HL-60 (cell line): ENCODE measurements around the gene S1PR5.

Source experiments
- DNase-seq, 2 experiments: peaks; one replicate each; pipeline ENCODE4 v3.0.0-alpha.2; 2010 to 2020; ENCODE audit warnings: low read depth in 1 of 2, low spot score in 1 of 2
- H3K27ac ChIP-seq: fragments of 250-450 bp; sonication (Bioruptor Pico); replicated peaks from 2 replicates; pipeline ENCODE4 v1.5.1; 2020; ENCODE audit warnings: mild to moderate bottlenecking, moderate library complexity
- H3K27me3 ChIP-seq: fragments of 250-450 bp; sonication (Bioruptor Pico); 2 replicates; pipeline ENCODE4 v1.5.1; 2021; ENCODE audit warnings: mild to moderate bottlenecking, moderate library complexity; ENCODE audit not compliant: insufficient read depth, poor library complexity, severe bottlenecking
- H3K4me3 ChIP-seq: replicated peaks from 2 replicates; pipeline ENCODE4 v1.5.1; 2011; ENCODE audit warnings: mild to moderate bottlenecking, control low read depth, low read length; ENCODE audit not compliant: insufficient read depth
- CTCF ChIP-seq: IDR thresholded peaks from one replicate; pipeline ENCODE4 v1.5.1; 2011; ENCODE audit warnings: low read length, control low read depth, inconsistent platforms; ENCODE audit not compliant: insufficient read depth
- GABPA ChIP-seq: IDR thresholded peaks from 2 replicates; pipeline ENCODE4 v1.6.1; 2012; ENCODE audit warnings: low read depth
- POLR2AphosphoS5 ChIP-seq: IDR thresholded peaks from 2 replicates; pipeline ENCODE4 v1.6.1; 2012; ENCODE audit warnings: low read depth
- SPI1 ChIP-seq: IDR thresholded peaks from 2 replicates; pipeline ENCODE4 v1.6.1; 2012; ENCODE audit warnings: low read depth, mild to moderate bottlenecking, borderline replicate concordance
- TF ChIP-seq, protein P1 (sequence below): IDR thresholded peaks from 2 replicates; pipeline ENCODE4 v1.6.1; 2012; ENCODE audit warnings: low read depth; ENCODE audit not compliant: insufficient replicate concordance

Gene S1PR5

DNA sequence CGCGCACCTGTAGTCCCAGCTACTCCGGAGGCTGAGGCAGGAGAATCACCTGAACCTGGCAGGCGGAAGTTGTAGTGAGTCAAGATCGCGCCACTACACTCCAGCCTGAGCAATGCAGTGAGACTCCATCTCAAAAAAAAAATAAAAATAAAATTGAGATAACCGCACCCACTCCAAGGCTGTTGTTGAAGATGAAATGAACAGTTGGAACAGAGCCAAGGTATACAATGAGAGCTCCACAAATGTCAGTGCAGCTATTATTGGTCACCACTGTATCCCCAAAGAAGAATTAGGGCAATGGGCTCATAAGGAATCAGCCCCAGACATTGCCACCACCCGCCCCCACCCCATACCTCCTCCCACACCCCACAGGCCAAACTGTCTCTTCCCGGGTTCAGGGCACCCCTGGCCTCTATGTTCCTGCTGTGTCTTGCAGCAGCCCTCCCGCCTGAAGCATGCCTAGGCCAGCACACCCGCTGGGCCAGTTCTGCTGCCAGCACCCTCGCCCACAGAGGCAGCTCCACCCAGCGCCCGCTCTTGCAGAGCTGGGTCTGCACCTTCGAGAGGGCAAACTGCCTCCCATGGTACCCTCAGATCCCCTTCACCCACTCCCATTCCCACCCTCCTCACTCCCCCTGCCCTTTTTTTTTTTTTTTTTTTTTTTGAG, 3.5 kb upstream of the S1PR5 start:
- TF ChIP-seq SPI1 (no peak), CTCF (no peak), GABPA (no peak), POLR2AphosphoS5 (no peak)
- TF ChIP-seq, protein P1, sequence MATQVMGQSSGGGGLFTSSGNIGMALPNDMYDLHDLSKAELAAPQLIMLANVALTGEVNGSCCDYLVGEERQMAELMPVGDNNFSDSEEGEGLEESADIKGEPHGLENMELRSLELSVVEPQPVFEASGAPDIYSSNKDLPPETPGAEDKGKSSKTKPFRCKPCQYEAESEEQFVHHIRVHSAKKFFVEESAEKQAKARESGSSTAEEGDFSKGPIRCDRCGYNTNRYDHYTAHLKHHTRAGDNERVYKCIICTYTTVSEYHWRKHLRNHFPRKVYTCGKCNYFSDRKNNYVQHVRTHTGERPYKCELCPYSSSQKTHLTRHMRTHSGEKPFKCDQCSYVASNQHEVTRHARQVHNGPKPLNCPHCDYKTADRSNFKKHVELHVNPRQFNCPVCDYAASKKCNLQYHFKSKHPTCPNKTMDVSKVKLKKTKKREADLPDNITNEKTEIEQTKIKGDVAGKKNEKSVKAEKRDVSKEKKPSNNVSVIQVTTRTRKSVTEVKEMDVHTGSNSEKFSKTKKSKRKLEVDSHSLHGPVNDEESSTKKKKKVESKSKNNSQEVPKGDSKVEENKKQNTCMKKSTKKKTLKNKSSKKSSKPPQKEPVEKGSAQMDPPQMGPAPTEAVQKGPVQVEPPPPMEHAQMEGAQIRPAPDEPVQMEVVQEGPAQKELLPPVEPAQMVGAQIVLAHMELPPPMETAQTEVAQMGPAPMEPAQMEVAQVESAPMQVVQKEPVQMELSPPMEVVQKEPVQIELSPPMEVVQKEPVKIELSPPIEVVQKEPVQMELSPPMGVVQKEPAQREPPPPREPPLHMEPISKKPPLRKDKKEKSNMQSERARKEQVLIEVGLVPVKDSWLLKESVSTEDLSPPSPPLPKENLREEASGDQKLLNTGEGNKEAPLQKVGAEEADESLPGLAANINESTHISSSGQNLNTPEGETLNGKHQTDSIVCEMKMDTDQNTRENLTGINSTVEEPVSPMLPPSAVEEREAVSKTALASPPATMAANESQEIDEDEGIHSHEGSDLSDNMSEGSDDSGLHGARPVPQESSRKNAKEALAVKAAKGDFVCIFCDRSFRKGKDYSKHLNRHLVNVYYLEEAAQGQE = no peak
- no peak for DNase-seq
- H3K4me3 ChIP-seq = no peak overlapping the region
- peaks cover 46% of the 10 kb centered on the region for H3K27me3 ChIP-seq
- no peak overlapping the region for H3K27ac ChIP-seq

DNA sequence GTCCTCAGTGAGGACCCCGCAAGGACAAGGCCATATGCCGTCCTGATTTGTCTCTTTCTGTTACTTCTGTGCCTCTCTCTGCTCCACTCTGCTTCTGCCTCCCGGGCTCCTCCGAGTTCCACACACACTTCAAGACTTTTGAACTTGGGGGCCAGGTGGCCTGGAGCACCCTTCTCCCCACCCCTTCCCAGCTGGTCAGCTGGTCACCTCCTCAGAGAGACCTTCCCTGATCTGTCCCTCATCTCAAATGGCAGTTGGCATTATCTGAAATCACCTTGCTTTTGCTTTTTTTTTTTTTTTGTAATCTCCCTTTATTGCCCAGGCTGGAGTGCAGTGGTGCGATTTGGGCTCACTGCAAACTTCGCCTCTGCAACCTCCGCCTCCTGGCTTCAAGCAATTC, 2.2 kb upstream of the S1PR5 start:
- no peak overlapping the region for H3K4me3 ChIP-seq
- no peak overlapping the region for H3K27ac ChIP-seq
- no peak for TF ChIP-seq SPI1
- TF ChIP-seq, protein P1 = no peak
- TF ChIP-seq CTCF = no peak
- no peak for TF ChIP-seq GABPA
- TF ChIP-seq POLR2AphosphoS5 = no peak
- peaks cover 60% of the 10 kb centered on the region for H3K27me3 ChIP-seq
- DNase-seq = no peak

- DNase-seq = no peak
- peaks cover 67% of the 10 kb centered on the region for H3K27me3 ChIP-seq
- H3K27ac ChIP-seq = no peak overlapping the region
- H3K4me3 ChIP-seq = no peak overlapping the region
- TF ChIP-seq GABPA = no peak
- TF ChIP-seq POLR2AphosphoS5 = no peak
- TF ChIP-seq CTCF = no peak
- TF ChIP-seq, protein P1 = no peak
- TF ChIP-seq SPI1 = no peak
These were observed 1.5 kb upstream of the S1PR5 start for GRCh38 chr19:10518444-10519361.
